ENCODE measurements around the gene CCDC102A.

CCDC102A gene

GRCh38 chr16:57498031-57498430, 38.3 kb downstream of the CCDC102A start:
- DNase-seq: no peak

- DNase-seq: no peak
Observed at GRCh38 chr16:57497121-57497520, 39.2 kb downstream of the CCDC102A start.

DNA sequence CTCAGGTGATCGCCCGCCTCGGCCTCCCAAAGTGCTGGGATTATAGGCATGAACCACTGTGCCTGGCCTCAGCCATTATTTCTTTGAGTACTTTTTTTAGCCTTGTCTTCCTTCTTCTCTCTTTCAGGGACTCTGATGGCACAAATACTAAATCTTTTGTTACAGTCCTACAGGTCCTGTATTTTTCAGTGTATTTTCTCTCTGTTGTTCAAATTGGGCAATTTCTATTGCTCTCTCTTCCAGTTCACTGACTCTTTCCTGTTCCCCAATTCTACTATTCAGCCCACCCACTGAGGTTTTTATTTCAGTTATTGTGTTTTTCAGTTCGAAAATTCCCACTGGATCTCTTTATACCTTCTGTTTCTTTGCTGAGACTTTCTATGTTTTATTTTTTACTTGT, 42.6 kb downstream of the CCDC102A start:
- no peak for DNase-seq

GRCh38 chr16:57489229-57489628, 47.1 kb downstream of the CCDC102A start:
- DNase-seq: no peak

- no peak for DNase-seq
Observed at GRCh38 chr16:57486858-57487834, 49.2 kb downstream of the CCDC102A start.

GRCh38 chr16:57485916-57486857, 50.2 kb downstream of the CCDC102A start, which contains the start of gene DOK4:
TSS of gene DOK4 (minus strand) at chr16:57486493. CDS start at chr16:57479507, 6,986 bp downstream.
- DNase-seq: peak; percentile 44 to 78 (median 55)

DNA sequence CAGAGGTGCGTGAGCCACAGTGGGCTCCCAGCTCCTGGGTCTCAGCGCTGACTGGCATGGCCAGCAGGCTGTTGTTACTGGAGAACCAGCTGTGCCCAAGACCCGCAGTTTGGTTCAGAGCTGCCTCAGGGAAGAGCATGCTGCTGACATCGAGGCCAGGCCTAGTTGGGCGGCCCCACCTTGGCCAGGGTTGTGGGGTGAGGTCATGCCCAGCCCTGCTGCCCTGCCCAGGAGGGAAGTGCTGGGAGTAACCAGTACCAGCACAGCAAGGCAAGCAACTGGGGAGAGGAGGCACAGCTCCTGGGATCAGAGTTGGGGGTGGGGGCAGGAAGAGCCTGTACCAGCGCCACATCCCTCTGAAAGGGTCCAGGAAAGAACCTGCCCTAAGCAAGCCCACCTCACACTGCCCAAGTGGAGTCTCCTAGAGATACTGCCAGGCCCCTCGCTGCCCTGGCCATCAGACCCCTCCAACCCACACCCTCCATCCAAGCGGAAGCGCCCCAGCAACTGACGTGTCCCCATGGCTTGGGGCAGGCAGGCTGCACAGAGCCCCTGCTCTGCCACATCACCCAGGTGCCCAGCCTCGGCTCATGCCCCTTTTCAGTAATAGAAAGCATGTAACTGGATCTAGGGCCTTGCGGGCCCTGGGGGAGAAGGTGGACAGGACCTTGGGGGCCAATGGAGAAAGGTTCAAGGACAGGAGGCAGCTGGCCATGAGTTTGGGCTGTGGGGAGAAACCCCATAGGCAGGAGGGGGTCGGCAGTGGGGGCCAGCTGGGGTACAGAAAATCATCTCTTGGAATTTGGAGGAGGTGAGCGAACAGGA, 51.1 kb downstream of the CCDC102A start:
- no peak for DNase-seq

DNA sequence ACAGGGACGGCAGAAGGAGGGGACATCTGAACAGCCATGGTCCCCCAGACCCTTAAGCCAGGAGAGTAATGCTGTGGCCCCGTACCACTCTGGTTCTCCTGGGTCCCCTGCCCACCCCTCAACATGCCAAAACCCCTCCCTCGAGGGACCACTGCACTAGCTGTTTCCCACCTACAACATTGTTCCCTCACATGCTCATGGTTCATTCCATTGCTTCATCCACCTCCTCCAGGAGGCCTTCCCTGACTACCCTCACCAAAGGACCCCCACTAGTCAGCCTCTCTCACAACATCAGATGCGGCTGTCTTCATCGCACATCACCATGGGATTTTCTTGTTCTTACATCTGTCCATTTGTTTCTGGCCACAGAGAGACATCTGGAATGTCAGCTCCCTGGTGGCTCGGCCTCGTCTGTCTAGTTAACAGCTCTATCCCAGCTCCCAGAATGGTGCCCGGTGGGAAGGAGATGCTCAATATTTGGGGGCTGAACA, 51.8 kb downstream of the CCDC102A start:
- no peak for DNase-seq

DNA sequence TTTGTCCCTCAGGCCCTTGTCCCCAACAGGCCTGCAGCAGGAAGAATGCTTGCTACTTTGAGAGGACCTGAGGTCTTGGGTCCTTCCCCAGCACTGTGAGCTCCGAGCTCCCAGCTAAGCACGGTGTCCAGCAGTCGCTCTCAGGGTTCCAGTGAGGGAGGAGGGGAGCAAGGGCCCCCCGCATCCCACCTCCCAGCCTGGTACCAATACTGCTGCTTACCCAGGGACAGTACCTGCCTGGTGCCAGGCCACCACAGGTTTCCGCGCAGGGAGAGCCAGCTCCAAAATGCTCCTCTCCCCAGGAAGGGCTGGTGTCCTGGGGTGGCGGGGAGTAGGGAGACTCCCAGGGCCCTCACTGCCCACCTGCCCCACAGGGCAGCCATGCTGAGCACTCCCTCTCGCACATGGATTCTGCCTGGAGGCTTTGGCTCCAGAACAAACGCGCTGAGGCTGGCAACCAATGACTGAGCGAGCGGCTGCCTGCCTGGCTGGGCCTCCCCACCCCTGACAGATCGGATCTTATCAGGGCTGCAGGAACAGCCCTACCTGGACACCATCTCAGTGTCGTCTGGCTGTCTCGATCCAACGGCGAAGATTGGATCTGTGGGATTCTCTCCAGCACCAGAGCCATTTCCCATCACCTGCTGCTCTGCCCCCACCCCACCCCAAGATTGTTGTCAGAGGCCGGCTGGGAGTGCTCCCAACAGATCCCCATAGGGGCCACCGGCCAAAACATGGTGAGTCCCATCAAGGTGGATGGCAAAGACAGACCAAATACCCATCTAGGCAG, 52.5 kb downstream of the CCDC102A start:
- DNase-seq: no peak

GRCh38 chr16:57482845-57483545, 53.4 kb downstream of the CCDC102A start:
- DNase-seq: no peak

GRCh38 chr16:57481421-57481820, 55.0 kb downstream of the CCDC102A start:
- no peak for DNase-seq

- DNase-seq: no peak
Observed at GRCh38 chr16:57480754-57481230, 55.6 kb downstream of the CCDC102A start.

GRCh38 chr16:57479976-57480753, 56.2 kb downstream of the CCDC102A start:
- no peak for DNase-seq

DNA sequence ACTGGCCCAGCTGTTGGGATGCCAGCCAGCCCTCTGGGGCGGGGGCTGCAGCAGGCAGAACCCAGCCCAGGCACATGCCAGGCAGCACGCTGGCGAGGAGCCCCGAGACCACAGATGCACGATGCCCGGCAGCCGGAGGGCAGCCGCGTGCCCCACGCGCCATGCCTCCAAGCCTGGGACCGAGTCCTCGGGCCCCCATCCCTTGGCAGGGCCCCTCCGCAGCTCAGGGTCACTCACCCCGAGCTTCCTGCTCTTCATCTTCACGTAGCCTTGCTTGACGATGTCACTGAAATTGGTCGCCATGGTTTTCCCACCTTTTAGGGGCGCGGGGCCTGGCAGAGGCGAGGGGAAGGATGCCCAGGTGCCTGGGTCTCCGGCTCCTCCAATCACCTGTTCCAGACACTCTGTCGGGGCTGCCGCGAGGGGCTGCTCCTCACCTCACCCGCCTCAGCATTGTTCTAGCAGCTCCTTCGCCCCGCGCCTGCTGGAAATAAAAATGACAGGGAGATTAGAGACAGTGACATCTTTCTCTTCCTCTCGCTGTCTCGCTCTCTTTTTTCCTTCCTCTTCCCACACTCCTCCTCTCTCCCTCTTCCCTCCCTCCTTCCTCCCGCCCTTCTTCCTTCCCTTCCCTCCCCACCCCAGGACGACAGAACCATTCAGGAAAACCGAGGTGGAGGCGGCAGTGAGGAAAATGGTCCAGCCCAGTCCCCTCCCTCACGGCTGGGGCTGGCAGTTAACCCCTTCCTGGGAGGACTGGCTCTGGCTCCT, 57.0 kb downstream of the CCDC102A start:
- DNase-seq: no peak

DNA sequence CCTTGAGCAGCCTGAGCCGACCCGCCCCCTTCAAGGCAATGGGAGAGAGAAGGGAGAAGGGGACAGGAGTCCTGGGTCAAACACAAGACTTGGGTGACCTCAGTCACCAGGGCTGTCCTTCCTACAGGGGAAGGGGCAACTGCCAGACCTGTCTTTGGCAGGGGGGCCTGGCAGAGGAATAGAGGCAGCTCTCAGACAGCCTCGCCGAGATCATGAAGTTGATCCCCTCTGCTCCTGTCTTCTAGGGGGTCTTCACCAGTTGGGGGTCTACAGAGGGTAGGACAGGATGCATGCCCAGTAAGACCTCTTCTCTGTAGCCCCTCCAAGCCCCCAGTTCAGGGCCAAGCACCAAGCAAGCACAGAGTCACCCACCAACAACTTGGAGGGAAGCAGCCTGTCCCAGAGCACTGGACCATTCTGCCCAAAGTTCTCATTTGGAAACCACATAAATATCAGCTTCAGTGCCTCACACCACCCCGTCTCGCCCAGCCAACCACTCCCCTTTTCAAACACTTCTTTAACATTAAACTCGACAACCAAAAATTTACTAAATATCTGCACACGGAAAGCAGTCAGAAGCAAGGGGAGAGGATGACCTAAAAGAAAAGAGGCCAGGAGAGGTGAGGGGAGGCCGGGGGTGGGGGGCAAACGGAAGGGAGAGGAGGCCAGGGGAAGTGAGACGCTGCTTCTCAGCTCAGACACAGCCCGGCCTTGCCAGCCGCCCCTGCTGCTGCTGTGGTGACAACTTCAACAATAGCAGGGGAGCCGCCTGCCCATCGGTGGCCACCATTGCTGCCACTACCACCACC, 57.8 kb downstream of the CCDC102A start:
- no peak for DNase-seq

DNA sequence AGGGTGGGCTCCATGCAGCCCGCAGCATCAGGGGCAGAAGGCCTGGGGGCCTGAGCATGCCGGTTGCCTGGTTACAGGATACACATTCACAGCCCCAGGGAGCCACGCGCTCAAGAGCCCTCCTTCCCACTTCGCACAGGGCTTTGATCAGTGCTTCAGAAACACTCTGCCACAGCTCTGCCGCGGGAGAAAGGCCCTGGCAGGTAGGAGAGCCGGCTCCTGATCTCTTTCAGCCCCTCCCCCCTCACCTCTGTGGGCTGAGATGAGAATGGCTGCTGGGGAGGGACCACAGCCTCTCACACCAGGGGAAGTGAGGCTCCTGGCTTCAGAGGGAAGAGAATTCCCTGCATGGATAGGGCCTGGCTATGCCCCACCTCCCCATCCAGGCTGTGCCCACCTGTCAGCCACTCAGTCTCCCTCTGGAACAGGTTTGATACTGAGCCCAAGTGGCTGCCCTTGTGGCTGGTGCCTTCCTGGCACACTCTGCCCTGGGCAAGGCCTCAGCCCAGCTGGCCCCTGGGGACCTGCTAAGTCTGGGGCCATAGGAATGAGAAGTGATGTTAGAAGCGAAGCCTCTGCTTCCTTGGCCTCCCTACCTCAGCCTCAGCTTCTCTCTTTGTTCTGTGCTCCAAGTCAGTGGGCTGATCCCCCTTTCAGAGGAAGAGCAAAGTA, 58.7 kb downstream of the CCDC102A start:
- DNase-seq: no peak
